ENCODE results near the gene SLAMF7.

SLAMF7 gene

DNA sequence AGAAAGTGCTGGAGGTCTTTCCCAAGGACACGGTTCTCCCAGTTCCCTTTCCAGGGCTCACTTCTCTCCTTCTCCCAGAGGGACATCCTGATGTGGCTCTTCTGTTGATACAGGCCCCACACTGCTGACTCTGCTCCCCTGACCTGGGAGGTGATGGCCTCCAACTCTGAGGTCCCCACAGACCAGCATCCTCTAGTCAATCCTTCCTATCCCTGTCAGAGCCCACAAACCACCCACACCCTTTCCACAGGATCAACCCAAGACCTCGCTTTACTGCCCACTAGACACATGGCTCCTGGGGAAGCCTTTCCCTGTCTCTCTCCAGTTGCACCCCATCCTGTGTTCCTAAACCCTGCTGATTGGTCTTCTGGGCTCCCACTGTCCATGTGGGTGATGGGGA, 11.6 kb downstream of the SLAMF7 start:
- DNase-seq (ENCODE audit: low read depth), result no peak
- TF ChIP-seq, protein P1, sequence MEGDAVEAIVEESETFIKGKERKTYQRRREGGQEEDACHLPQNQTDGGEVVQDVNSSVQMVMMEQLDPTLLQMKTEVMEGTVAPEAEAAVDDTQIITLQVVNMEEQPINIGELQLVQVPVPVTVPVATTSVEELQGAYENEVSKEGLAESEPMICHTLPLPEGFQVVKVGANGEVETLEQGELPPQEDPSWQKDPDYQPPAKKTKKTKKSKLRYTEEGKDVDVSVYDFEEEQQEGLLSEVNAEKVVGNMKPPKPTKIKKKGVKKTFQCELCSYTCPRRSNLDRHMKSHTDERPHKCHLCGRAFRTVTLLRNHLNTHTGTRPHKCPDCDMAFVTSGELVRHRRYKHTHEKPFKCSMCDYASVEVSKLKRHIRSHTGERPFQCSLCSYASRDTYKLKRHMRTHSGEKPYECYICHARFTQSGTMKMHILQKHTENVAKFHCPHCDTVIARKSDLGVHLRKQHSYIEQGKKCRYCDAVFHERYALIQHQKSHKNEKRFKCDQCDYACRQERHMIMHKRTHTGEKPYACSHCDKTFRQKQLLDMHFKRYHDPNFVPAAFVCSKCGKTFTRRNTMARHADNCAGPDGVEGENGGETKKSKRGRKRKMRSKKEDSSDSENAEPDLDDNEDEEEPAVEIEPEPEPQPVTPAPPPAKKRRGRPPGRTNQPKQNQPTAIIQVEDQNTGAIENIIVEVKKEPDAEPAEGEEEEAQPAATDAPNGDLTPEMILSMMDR (IDR thresholded peaks at IDR 0.05; ENCODE audit: low read length, missing control alignments), result no peak
- H3K4me3 ChIP-seq (replicated peaks; ENCODE audit: low read depth, low read length), result no peak overlapping the region

DNA sequence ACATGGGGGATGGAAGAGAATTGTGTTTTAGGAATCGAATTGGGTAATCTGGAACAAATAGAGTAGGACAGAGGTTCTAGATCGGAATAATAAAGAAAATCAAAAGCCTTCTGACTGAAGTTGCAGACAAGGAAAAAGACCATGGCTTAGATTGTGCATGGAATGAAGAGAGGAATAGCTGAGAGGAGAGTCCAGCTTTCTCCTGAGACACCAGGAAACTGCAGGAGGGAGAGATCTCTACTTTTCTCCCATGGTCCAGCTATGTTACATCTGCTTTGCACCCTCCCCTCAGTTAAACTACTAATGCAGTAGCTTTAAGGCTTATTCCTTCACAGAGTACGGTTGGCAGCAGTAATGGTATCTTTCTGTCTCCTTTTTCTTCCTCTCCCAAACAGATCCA, 13.4 kb downstream of the SLAMF7 start:
- TF ChIP-seq, protein P1 (IDR thresholded peaks at IDR 0.05; ENCODE audit: low read length, missing control alignments), result no peak
- no peak overlapping the region for H3K4me3 ChIP-seq (replicated peaks; ENCODE audit: low read depth, low read length)
- DNase-seq (ENCODE audit: low read depth), result no peak

- TF ChIP-seq, protein P1 (IDR thresholded peaks at IDR 0.05; ENCODE audit: low read length, missing control alignments), result no peak
- peak; percentile 18 for DNase-seq (ENCODE audit: low read depth)
- no peak overlapping the region for H3K4me3 ChIP-seq (replicated peaks; ENCODE audit: low read depth, low read length)
Observed at GRCh38 chr1:160752924-160753323, 13.9 kb downstream of the SLAMF7 start.

DNA sequence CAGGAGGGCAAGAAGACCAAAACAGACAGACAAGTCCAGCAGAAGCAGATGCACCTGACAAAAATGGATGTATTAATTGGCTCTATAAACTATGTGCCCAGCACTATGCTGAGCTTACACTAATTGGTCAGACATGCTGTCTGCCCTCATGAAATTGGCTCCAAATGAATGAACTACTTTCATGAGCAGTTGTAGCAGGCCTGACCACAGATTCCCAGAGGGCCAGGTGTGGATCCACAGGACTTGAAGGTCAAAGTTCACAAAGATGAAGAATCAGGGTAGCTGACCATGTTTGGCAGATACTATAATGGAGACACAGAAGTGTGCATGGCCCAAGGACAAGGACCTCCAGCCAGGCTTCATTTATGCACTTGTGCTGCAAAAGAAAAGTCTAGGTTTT, 14.5 kb downstream of the SLAMF7 start:
- H3K4me3 ChIP-seq (replicated peaks; ENCODE audit: low read depth, low read length), result no peak overlapping the region
- DNase-seq (ENCODE audit: low read depth), result no peak
- TF ChIP-seq, protein P1 (IDR thresholded peaks at IDR 0.05; ENCODE audit: low read length, missing control alignments), result no peak

- TF ChIP-seq, protein P1 (IDR thresholded peaks at IDR 0.05; ENCODE audit: low read length, missing control alignments), result no peak
- DNase-seq (ENCODE audit: low read depth), result no peak
- H3K4me3 ChIP-seq (replicated peaks; ENCODE audit: low read depth, low read length), result no peak overlapping the region
Observed at GRCh38 chr1:160755461-160755860, 16.4 kb downstream of the SLAMF7 start.

GRCh38 chr1:160755911-160756848, 17.1 kb downstream of the SLAMF7 start:
- no peak for DNase-seq (ENCODE audit: low read depth)
- TF ChIP-seq, protein P1 (IDR thresholded peaks at IDR 0.05; ENCODE audit: low read length, missing control alignments), result no peak
- no peak overlapping the region for H3K4me3 ChIP-seq (replicated peaks; ENCODE audit: low read depth, low read length)

DNA sequence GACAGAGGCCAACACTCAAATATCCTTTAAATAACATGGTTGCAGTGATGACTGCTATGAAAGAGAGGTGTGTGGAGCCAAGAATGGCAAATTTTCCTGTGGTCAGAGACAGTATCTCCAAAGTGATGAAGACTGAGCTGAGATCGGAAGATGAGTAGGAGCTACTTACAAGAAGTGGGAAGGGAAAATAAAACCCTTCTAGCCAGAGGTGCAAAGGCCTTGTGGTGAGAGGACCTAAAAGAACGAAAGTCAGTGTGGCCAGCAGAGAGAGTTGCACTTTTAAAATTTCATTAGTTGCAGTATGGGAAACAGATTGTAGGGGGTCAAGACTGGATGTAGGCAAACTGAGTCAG, 17.8 kb downstream of the SLAMF7 start:
- TF ChIP-seq, protein P1 (IDR thresholded peaks at IDR 0.05; ENCODE audit: low read length, missing control alignments), result no peak
- no peak for DNase-seq (ENCODE audit: low read depth)
- H3K4me3 ChIP-seq (replicated peaks; ENCODE audit: low read depth, low read length), result no peak overlapping the region

All from fibroblast of pulmonary artery (primary cell).